Chondrocyte (in vitro differentiated cells): Measurements from ENCODE around the gene SESN2. TPM values are rescaled to one million over a fixed set of nuclear protein-coding genes. Genes with fewer than 3 reads are reported as not detected.
A peak's percentile ranks its signal among the peaks of the same experiment; 100 is the strongest.

ENCODE experiments used
- DNase-seq: peaks from one replicate; pipeline ENCODE4 v3.0.0; 2021; ENCODE audit warnings: mixed read lengths, low spot score
- H3K27ac Mint-ChIP-seq: one replicate; pipeline ENCODE4 v1.8.0; 2021; ENCODE audit warnings: mild to moderate bottlenecking, moderate library complexity, mixed read lengths; ENCODE audit not compliant: unreplicated experiment
- H3K27me3 Mint-ChIP-seq: 2 replicates; pipeline ENCODE4 v1.8.0; 2021; ENCODE audit warnings: low read depth, mixed read lengths
- H3K36me3 Mint-ChIP-seq: 2 replicates; pipeline ENCODE4 v1.8.0; 2021; ENCODE audit warnings: low read depth, mixed read lengths
- H3K4me1 Mint-ChIP-seq: 2 replicates; pipeline ENCODE4 v1.8.0; 2021; ENCODE audit warnings: low read depth, mild to moderate bottlenecking, mixed read lengths
- H3K4me3 Mint-ChIP-seq: one replicate; pipeline ENCODE4 v1.8.0; 2021; ENCODE audit warnings: mild to moderate bottlenecking, moderate library complexity, mixed read lengths; ENCODE audit not compliant: unreplicated experiment
- H3K9me3 Mint-ChIP-seq: 2 replicates; pipeline ENCODE4 v1.8.0; 2021; ENCODE audit warnings: low read depth, mixed read lengths
- CTCF ChIP-seq: fragments of 200-600 bp; sonication (generic); IDR thresholded peaks from 2 replicates; pipeline ENCODE4 v1.5.0; 2021; ENCODE audit warnings: antibody characterized with exemption, mild to moderate bottlenecking, moderate library complexity
- total RNA-seq: library from RNA; stranded (reverse); gene quantifications from 3 replicates; pipeline ENCODE4 v1.2.1, GENCODE V29; 2021

The SESN2 gene
- total RNA-seq, 1 donor from 2014 or later: 54.7 TPM

GRCh38 chr1:28264897-28265296, 5.6 kb downstream of the SESN2 start:
- no peak for TF ChIP-seq CTCF
- peaks cover 87% of the 10 kb centered on the region for H3K4me1 Mint-ChIP-seq
- H3K4me3 Mint-ChIP-seq: no peak overlapping the region

GRCh38 chr1:28265577-28265976, 6.3 kb downstream of the SESN2 start:
- TF ChIP-seq CTCF: no peak
- Mint-ChIP-seq H3K27me3 (no peaks in the 10 kb centered on the region), H3K36me3 (peaks cover 5% of the 10 kb centered on the region), H3K4me3 (no peak overlapping the region), H3K27ac (peak overlapping the region; percentile 51), H3K4me1 (peaks cover 87% of the 10 kb centered on the region), H3K9me3 (no peaks in the 10 kb centered on the region)
- no peak for DNase-seq

More at GRCh38 chr1:28264897-28265296, 5.6 kb downstream of the SESN2 start:
- H3K36me3 Mint-ChIP-seq: peaks cover 3% of the 10 kb centered on the region
- peak overlapping the region; percentile 45 for H3K27ac Mint-ChIP-seq
- H3K9me3 Mint-ChIP-seq: no peaks in the 10 kb centered on the region
- H3K27me3 Mint-ChIP-seq: no peaks in the 10 kb centered on the region
- DNase-seq: no peak

- H3K4me1 Mint-ChIP-seq: peaks cover 73% of the 10 kb centered on the region
- peaks cover 12% of the 10 kb centered on the region for H3K36me3 Mint-ChIP-seq
- no peaks in the 10 kb centered on the region for H3K9me3 Mint-ChIP-seq
- no peak for DNase-seq
- no peaks in the 10 kb centered on the region for H3K27me3 Mint-ChIP-seq
- H3K27ac Mint-ChIP-seq: peak overlapping the region; percentile 29
- no peak for TF ChIP-seq CTCF
- H3K4me3 Mint-ChIP-seq: peak overlapping the region; percentile 8
These were observed 7.6 kb downstream of the SESN2 start for GRCh38 chr1:28266920-28267322.

- Mint-ChIP-seq H3K27ac (peak overlapping the region; percentile 0), H3K9me3 (no peaks in the 10 kb centered on the region), H3K4me3 (no peak overlapping the region)
These were observed 8.3 kb downstream of the SESN2 start for GRCh38 chr1:28267633-28268032.

GRCh38 chr1:28269529-28269928, 10.2 kb downstream of the SESN2 start:
- no peak for TF ChIP-seq CTCF
- no peaks in the 10 kb centered on the region for H3K9me3 Mint-ChIP-seq
- H3K27ac Mint-ChIP-seq: no peak overlapping the region
- H3K27me3 Mint-ChIP-seq: no peaks in the 10 kb centered on the region
- DNase-seq: no peak
- H3K4me1 Mint-ChIP-seq: peaks cover 50% of the 10 kb centered on the region
- no peak overlapping the region for H3K4me3 Mint-ChIP-seq
- peaks cover 24% of the 10 kb centered on the region for H3K36me3 Mint-ChIP-seq

More at GRCh38 chr1:28267633-28268032, 8.3 kb downstream of the SESN2 start:
- TF ChIP-seq CTCF: no peak
- no peak for DNase-seq
- Mint-ChIP-seq H3K4me1 (peaks cover 66% of the 10 kb centered on the region), H3K27me3 (no peaks in the 10 kb centered on the region), H3K36me3 (peaks cover 14% of the 10 kb centered on the region)
